ENCODE data around the gene NTHL1. TPM values are rescaled to one million over a fixed set of nuclear protein-coding genes. Genes with fewer than 3 reads are reported as not detected.

The NTHL1 gene
- total and polyA plus RNA-seq, 2 of the 13 experiments (the other 11 are each of a cell fraction or from before 2014, with no cell fraction given) = 47.5 to 64.9 TPM

DNA sequence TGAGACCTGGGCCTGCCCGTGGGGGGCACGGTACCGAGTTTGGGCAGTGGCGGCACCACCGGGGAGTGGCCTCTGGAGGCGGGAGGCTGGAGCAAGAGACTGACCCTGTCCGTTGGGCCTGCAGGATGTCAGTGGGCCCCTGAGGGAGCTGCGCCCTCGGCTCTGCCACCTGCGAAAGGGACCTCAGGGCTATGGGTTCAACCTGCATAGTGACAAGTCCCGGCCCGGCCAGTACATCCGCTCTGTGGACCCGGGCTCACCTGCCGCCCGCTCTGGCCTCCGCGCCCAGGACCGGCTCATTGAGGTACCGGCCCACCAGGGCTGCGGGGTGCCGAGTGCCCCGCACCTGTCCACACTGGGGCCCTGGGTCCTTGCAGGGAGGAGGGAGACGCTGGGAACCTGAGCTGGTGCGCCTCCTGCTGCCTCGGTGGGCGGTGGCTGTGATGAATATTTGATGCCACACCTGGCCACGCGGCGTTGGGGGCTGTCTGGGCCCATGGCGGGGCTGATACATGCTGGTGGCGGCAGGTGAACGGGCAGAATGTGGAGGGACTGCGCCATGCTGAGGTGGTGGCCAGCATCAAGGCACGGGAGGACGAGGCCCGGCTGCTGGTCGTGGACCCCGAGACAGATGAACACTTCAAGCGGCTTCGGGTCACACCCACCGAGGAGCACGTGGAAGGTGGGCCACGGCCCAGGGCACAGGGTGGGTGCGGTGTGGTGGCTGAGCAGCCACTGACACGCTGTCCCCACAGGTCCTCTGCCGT, 11.3 kb downstream of the NTHL1 start (continued):
- TF ChIP-seq ZFP91 (CRISPR knock-in tag; IDR thresholded peaks at IDR 0.05; ENCODE audit: borderline replicate concordance) = no peak; the same call in 1 of the 2 replicates
- TF ChIP-seq ZNF251 (CRISPR knock-in tag; IDR thresholded peaks at IDR 0.05) = no peak
- TF ChIP-seq NCOA5 (CRISPR knock-in tag; IDR thresholded peaks at IDR 0.05) = no peak
- no peak for TF ChIP-seq FOXK2 (IDR thresholded peaks at IDR 0.05)
- no peak for TF ChIP-seq ATF1 (CRISPR knock-in tag; IDR thresholded peaks at IDR 0.05)
- no peak for TF ChIP-seq NR1H2 (CRISPR knock-in tag; IDR thresholded peaks at IDR 0.05; ENCODE audit: borderline replicate concordance, low read depth)
- TF ChIP-seq ZBTB49 (CRISPR knock-in tag; IDR thresholded peaks at IDR 0.05; ENCODE audit: borderline replicate concordance) = no peak
- TF ChIP-seq ZFP36L1 (CRISPR knock-in tag; IDR thresholded peaks at IDR 0.05) = no peak
- 0 out of 2 replicates have a peak, but pooled peaks have one; percentile 35 for TF ChIP-seq IRX3 (CRISPR knock-in tag; IDR thresholded peaks at IDR 0.05; ENCODE audit: borderline replicate concordance, low read depth)
- TF ChIP-seq ZEB1 (IDR thresholded peaks at IDR 0.05; ENCODE audit: insufficient replicate concordance, low read depth) = no peak
- TF ChIP-seq TEAD2 (CRISPR knock-in tag; IDR thresholded peaks at IDR 0.05) = no peak
- TF ChIP-seq HIC2 (CRISPR knock-in tag; IDR thresholded peaks at IDR 0.05; ENCODE audit: low read depth) = no peak
- no peak for TF ChIP-seq ZNF225 (CRISPR knock-in tag; IDR thresholded peaks at IDR 0.05)
- peak; percentile 8; the same call in 1 of the 2 replicates for TF ChIP-seq ZNF770 (CRISPR knock-in tag; IDR thresholded peaks at IDR 0.05)
- no peak for TF ChIP-seq ZNF577 (CRISPR knock-in tag; IDR thresholded peaks at IDR 0.05; ENCODE audit: borderline replicate concordance, low read depth)
- TF ChIP-seq ZNF431 (CRISPR knock-in tag; IDR thresholded peaks at IDR 0.05; ENCODE audit: borderline replicate concordance, low read depth) = no peak
- TF ChIP-seq, protein P1, sequence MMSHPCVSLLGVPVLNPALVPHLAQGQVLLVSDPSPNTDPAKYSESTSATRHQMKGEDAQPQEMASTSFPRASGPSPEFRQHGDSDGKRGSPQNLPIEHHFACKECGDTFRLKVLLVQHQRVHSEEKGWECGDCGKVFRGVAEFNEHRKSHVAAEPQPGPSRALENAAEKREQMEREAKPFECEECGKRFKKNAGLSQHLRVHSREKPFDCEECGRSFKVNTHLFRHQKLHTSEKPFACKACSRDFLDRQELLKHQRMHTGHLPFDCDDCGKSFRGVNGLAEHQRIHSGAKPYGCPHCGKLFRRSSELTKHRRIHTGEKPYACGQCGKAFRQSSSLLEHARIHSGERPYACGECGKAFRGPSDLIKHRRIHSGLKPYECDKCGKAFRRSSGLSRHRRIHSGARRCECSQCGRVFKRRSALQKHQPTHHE (CRISPR knock-in tag; IDR thresholded peaks at IDR 0.05; ENCODE audit: borderline replicate concordance) = no peak
- TF ChIP-seq ZBTB7B (CRISPR knock-in tag; IDR thresholded peaks at IDR 0.05) = peak; percentile 41; the same call in 1 of the 2 replicates
